Nephron (organoid): Measurements from ENCODE around the gene GPT2.

Experiments used
- H3K27ac Mint-ChIP-seq, 3 experiments: 2 replicates each; pipeline ENCODE4 v1.8.0; 2020; ENCODE audit warnings: mixed read lengths in 3 of 3, mild to moderate bottlenecking in 2 of 3, moderate library complexity in 1 of 3
- H3K27me3 Mint-ChIP-seq: 2 replicates; pipeline ENCODE4 v1.8.0; 2021; ENCODE audit warnings: low read depth, mild to moderate bottlenecking, moderate library complexity, mixed read lengths
- H3K36me3 Mint-ChIP-seq: 2 replicates; pipeline ENCODE4 v1.8.0; 2020; ENCODE audit warnings: low read depth, mixed read lengths
- H3K4me1 Mint-ChIP-seq: 2 replicates; pipeline ENCODE4 v1.8.0; 2020; ENCODE audit warnings: mixed read lengths
- H3K4me3 Mint-ChIP-seq, 3 experiments: 2 replicates each; pipeline ENCODE4 v1.8.0; 2020; ENCODE audit warnings: mild to moderate bottlenecking in 3 of 3, mixed read lengths in 3 of 3, moderate library complexity in 2 of 3
- H3K9me3 Mint-ChIP-seq: 2 replicates; pipeline ENCODE4 v1.8.0; 2020; ENCODE audit warnings: mixed read lengths
- TF ChIP-seq, protein P1 (sequence below), 3 experiments: fragments of 200-600 bp; sonication (generic); IDR thresholded peaks; one replicate each; pipeline ENCODE4 v1.5.0; 2021; ENCODE audit warnings: antibody characterized with exemption in 3 of 3; ENCODE audit not compliant: unreplicated experiment in 3 of 3

Gene GPT2

DNA sequence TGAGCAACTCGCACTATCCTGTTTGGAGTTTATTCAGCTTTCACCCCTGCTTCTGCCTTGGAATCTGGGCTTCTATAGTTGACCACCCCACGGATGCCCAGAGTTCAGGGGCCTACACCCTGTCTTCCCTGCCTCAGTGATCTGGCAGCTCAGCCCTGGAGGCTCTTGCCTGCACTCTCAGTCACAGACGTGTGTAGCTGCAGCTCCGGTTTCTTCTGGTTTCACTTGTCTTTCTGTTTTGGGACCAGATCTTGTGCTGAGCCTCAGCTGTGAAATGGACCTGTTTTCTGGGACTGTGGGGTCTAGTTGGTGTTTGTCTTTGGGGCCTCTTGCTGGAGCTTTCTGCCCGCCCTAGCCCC lies 5.8 kb downstream of the GPT2 start:
- no peaks in the 10 kb centered on the region for H3K9me3 Mint-ChIP-seq
- TF ChIP-seq, protein P1, sequence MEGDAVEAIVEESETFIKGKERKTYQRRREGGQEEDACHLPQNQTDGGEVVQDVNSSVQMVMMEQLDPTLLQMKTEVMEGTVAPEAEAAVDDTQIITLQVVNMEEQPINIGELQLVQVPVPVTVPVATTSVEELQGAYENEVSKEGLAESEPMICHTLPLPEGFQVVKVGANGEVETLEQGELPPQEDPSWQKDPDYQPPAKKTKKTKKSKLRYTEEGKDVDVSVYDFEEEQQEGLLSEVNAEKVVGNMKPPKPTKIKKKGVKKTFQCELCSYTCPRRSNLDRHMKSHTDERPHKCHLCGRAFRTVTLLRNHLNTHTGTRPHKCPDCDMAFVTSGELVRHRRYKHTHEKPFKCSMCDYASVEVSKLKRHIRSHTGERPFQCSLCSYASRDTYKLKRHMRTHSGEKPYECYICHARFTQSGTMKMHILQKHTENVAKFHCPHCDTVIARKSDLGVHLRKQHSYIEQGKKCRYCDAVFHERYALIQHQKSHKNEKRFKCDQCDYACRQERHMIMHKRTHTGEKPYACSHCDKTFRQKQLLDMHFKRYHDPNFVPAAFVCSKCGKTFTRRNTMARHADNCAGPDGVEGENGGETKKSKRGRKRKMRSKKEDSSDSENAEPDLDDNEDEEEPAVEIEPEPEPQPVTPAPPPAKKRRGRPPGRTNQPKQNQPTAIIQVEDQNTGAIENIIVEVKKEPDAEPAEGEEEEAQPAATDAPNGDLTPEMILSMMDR (IDR thresholded peaks at IDR 0.05; ENCODE audit: unreplicated experiment in 3 of 3) = no peak
- peak overlapping the region in 1 of 3 experiments; percentile 11 for H3K4me3 Mint-ChIP-seq
- peak overlapping the region in 1 of 3 experiments; percentile 13 for H3K27ac Mint-ChIP-seq
- H3K36me3 Mint-ChIP-seq = peaks cover 12% of the 10 kb centered on the region
- no peaks in the 10 kb centered on the region for H3K27me3 Mint-ChIP-seq
- H3K4me1 Mint-ChIP-seq = peaks cover 36% of the 10 kb centered on the region

DNA sequence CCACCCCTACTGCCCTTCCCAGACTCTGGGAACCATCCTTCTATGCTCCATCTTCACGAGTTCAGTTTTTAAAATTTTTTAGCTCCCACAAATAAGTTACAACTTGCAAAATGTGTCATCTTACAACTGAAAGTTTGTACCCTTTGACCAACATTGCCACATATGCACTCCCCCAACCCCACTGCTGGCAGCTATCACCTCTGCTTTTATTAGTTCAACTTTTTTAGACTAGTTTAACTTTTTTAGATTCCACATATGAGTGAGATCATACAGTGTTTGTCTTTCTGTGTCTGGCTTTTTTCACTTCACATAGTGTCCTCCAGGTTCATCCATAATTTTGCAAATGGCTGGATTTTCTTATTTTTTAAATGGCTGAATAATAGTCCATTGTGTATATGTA lies 7.7 kb downstream of the GPT2 start:
- H3K9me3 Mint-ChIP-seq = no peaks in the 10 kb centered on the region
- TF ChIP-seq, protein P1 (IDR thresholded peaks at IDR 0.05; ENCODE audit: unreplicated experiment in 3 of 3) = no peak
- H3K4me1 Mint-ChIP-seq = peaks cover 31% of the 10 kb centered on the region
- H3K36me3 Mint-ChIP-seq = peaks cover 12% of the 10 kb centered on the region
- no peak overlapping the region for H3K4me3 Mint-ChIP-seq
- H3K27ac Mint-ChIP-seq = no peak overlapping the region
- peaks cover 3% of the 10 kb centered on the region for H3K27me3 Mint-ChIP-seq

DNA sequence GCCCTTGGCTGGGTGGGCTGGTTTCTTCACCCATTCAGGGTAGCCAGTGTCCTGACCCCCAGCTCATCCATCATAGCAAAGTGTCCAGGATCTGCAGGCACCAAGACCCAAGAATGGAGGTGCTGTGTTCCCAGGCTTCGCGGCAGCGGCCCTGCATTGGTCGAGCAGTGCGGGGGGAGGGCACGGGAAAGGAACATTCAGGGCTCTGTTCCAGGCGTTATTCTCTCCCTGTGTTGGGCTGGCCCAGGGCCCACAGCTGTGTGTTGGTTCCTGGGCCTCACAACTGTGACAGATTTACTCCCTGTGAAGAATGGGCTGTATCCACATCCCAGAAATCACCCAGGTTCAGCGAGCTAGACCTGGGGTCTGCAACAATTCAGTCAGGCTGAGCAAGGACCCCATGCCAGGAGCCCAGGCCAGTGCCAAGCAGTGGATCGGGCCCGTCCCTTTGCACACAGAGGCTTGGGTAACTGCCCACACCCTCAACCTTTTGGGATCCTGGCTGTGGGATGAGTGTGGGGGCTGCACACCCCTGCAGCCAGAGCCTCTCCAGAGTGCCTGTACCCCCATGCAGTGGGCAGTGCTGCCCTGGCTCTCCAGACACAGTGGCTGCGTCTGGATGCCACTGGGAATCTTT lies 10.0 kb downstream of the GPT2 start:
- Mint-ChIP-seq H3K4me3 (no peak overlapping the region), H3K4me1 (peaks cover 37% of the 10 kb centered on the region)

DNA sequence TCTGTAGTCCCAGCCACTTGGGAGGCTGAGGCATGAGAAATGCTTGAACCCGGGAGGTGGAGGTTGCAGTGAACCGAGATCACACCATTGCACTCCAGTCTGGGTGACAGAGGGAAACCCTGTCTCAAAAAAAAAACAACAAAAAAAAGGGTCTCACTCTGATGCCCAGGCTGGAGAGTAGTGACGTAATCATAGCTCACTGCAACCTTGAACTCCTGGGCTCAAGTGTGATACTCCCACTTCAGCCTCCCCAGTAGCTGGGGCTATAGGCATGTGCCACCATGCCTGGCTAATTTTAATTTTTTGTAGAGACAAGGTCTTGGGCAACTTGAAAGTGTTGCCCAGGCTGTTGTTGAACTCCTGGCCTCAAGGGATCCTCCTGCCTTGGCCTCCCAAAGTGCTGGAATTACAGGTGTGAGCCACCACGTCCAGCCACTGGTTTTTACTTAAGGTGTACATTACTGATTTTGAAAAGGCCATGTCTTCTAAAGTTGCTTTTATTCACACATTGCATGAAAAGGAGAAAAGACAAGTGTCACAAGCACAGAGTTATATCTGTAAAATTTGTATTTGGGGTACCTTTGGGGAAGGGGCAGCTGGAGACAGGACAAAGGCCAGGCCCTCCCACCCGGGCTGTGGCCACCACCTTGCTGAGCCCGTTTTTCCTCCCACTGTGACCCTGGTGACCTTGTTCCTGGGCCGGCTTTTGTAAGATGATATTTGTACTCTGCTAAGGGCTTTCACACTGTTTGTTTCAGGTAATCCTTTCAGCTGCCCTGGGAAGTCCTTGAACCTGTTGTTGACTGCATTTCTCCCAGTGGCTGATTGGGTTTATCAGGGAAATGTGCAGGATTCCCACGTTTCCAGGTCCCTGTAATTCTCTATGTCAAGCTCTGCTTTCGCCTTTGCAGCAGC lies 11.5 kb downstream of the GPT2 start:
- H3K4me3 Mint-ChIP-seq = peak overlapping the region; percentile 26 to 43 (median 27)
- TF ChIP-seq, protein P1 (IDR thresholded peaks at IDR 0.05; ENCODE audit: unreplicated experiment in 3 of 3) = no peak
- H3K27ac Mint-ChIP-seq = peak overlapping the region; percentile 65 to 87 (median 79)
- H3K4me1 Mint-ChIP-seq = peaks cover 27% of the 10 kb centered on the region
- peaks cover 3% of the 10 kb centered on the region for H3K27me3 Mint-ChIP-seq
- H3K36me3 Mint-ChIP-seq = peaks cover 13% of the 10 kb centered on the region
- H3K9me3 Mint-ChIP-seq = no peaks in the 10 kb centered on the region

More for the DNA sequence above, 10.0 kb downstream of the GPT2 start:
- Mint-ChIP-seq H3K27me3 (peaks cover 3% of the 10 kb centered on the region), H3K9me3 (no peaks in the 10 kb centered on the region), H3K27ac (peak overlapping the region; percentile 37 to 56 (median 40)), H3K36me3 (peaks cover 9% of the 10 kb centered on the region)
- TF ChIP-seq, protein P1 (IDR thresholded peaks at IDR 0.05; ENCODE audit: unreplicated experiment in 3 of 3) = no peak

DNA sequence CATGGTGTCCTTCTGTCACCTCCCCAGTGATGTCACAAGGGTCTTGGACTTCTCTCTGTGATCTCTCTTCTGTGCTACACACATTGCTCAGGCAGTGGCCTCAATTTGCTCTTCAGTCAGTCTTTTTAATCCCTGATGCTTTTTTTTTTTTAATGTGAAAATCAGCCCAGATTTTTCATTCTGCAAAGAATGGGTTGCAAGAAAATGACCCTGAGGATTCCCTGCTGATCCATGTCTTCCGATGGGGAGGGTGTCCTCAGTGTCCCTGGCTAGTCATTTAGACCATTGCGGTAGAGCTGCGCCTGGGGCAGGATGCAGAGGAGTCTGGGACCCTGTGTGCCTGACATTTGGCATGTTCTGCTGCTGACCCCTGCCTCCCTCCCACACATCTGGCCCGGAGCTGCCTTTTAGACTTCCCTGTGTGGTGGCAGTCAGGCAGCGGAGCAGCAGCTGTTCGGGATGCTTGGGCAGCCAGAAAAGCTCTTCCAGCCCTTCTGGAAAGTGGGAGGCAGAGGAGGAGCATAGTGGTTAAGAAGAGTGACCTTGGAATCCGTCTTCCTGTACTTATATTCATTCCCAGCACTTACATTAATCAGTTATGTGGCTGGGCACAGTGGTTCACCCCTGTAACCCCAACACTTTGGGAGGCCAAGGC lies 12.3 kb downstream of the GPT2 start:
- H3K27ac Mint-ChIP-seq = peak overlapping the region; percentile 65 to 87 (median 79)
- peak overlapping the region; percentile 14 to 43 (median 27) for H3K4me3 Mint-ChIP-seq
- TF ChIP-seq, protein P1 (IDR thresholded peaks at IDR 0.05; ENCODE audit: unreplicated experiment in 3 of 3) = no peak
- H3K4me1 Mint-ChIP-seq = peaks cover 31% of the 10 kb centered on the region
- H3K27me3 Mint-ChIP-seq = peaks cover 3% of the 10 kb centered on the region
- H3K9me3 Mint-ChIP-seq = no peaks in the 10 kb centered on the region
- peaks cover 16% of the 10 kb centered on the region for H3K36me3 Mint-ChIP-seq
